Endothelial cell of umbilical vein (primary cell): Measurements from ENCODE around the gene EFNA5. TPM values are rescaled to one million over a fixed set of nuclear protein-coding genes. Genes with fewer than 3 reads are reported as not detected.

Experiments
- BruUV-seq: library from RNA; stranded (reverse); fragments of 400-500 nt; replicated peaks from 2 replicates; lab custom pipeline; 2021; lab: Mats Ljungman, UMichigan
- CTCF ChIA-PET: fragments of 300-600, 350-600 bp; sonication (Branson Sonifier 250); formaldehyde crosslinking; loops from one replicate; lab custom pipeline; 2021; ENCODE audit warnings: antibody characterized with exemption, inconsistent platforms; lab: Charles Lee
- POLR2A ChIA-PET: fragments of 300-600, 350-600 bp; sonication (Branson Sonifier 250); formaldehyde crosslinking; loops from one replicate; lab custom pipeline; 2021; ENCODE audit warnings: antibody characterized with exemption, inconsistent platforms; lab: Charles Lee
- DNase-seq: peaks from one replicate; pipeline ENCODE4 v3.0.0-alpha.2; 2011; ENCODE audit warnings: low read depth, low spot score
- FAIRE-seq: peaks from 2 replicates; lab custom pipeline; 2011; peaks lifted over from hg19 to GRCh38; lab: Jason Lieb, UNC
- H2AFZ ChIP-seq: 2 replicates; pipeline ENCODE4 v1.6.0; 2012; ENCODE audit warnings: low read depth, low read length, control low read depth, inconsistent platforms
- H3K27ac ChIP-seq: 2 replicates; pipeline ENCODE4 v1.5.1; 2011; ENCODE audit warnings: low read depth, mild to moderate bottlenecking, control low read depth, low read length, moderate library complexity; ENCODE audit not compliant: insufficient read depth
- H3K27me3 ChIP-seq, 2 experiments: 2 replicates each; pipeline versions ENCODE4 v1.6.0 to v1.6.1; 2011; ENCODE audit warnings: low read length in 2 of 2, mixed read lengths in 1 of 2; ENCODE audit not compliant: control insufficient read depth in 2 of 2, insufficient read depth in 2 of 2
- H3K36me3 ChIP-seq, 2 experiments: 2 replicates in 1 of 2; 3 replicates in 1 of 2; pipeline ENCODE4 v1.5.1; 2011; ENCODE audit warnings: low read length in 2 of 2, mild to moderate bottlenecking in 1 of 2, moderate library complexity in 1 of 2; ENCODE audit not compliant: control insufficient read depth in 2 of 2, insufficient read depth in 2 of 2; ENCODE audit errors: extremely low read depth in 1 of 2
- H3K4me1 ChIP-seq: 3 replicates; pipeline ENCODE4 v1.5.1; 2011; ENCODE audit warnings: mild to moderate bottlenecking, low read length; ENCODE audit not compliant: control insufficient read depth, insufficient read depth; ENCODE audit errors: extremely low read depth
- H3K4me2 ChIP-seq: 2 replicates; pipeline ENCODE4 v1.6.1; 2011; ENCODE audit warnings: low read length, control low read depth, mixed read lengths; ENCODE audit not compliant: insufficient read depth
- H3K4me3 ChIP-seq, 3 experiments: fragments of 200-600 bp in 1 of 3; sonication (generic), shearing (Covaris generic) in 1 of 3; replicated peaks in 1 of 3; 2 replicates each; pipeline ENCODE4 v1.5.1; 2011 to 2016; ENCODE audit warnings: control low read depth in 3 of 3, low read length in 3 of 3, mild to moderate bottlenecking in 2 of 3, inconsistent platforms in 1 of 3, low read depth in 1 of 3, moderate library complexity in 1 of 3; ENCODE audit not compliant: insufficient read depth in 1 of 3
- H3K79me2 ChIP-seq: 2 replicates; pipeline ENCODE4 v1.6.0; 2012; ENCODE audit warnings: low read length, inconsistent platforms; ENCODE audit not compliant: control insufficient read depth, insufficient read depth
- H3K9ac ChIP-seq: replicated peaks from 2 replicates; pipeline ENCODE3; 2011; ENCODE audit warnings: low read length, control low read depth; ENCODE audit not compliant: insufficient read depth; ENCODE audit errors: extremely low read depth
- H3K9me1 ChIP-seq: replicated peaks from 3 replicates; pipeline ENCODE4 v1.6.0; 2011; ENCODE audit warnings: mild to moderate bottlenecking, low read length; ENCODE audit not compliant: control insufficient read depth, insufficient read depth; ENCODE audit errors: extremely low read depth
- H3K9me3 ChIP-seq: replicated peaks from 2 replicates; pipeline ENCODE4 v1.5.1; 2012; ENCODE audit warnings: low read length, inconsistent platforms; ENCODE audit not compliant: control insufficient read depth, insufficient read depth
- H4K20me1 ChIP-seq: replicated peaks from 2 replicates; pipeline ENCODE3; 2011; ENCODE audit warnings: mild to moderate bottlenecking, low read length; ENCODE audit not compliant: control insufficient read depth, insufficient read depth; ENCODE audit errors: extremely low read depth
- EZH2 ChIP-seq: IDR thresholded peaks from 2 replicates; pipeline ENCODE4 v1.6.1; 2012; ENCODE audit warnings: borderline replicate concordance, low read depth, mild to moderate bottlenecking, moderate library complexity, low read length, inconsistent platforms; ENCODE audit not compliant: severe bottlenecking
- FOS ChIP-seq: IDR thresholded peaks from 2 replicates; pipeline ENCODE4 v1.6.1; 2011; ENCODE audit warnings: mild to moderate bottlenecking, low read length, moderate library complexity, borderline replicate concordance; ENCODE audit not compliant: insufficient read depth
- GATA2 ChIP-seq: IDR thresholded peaks from 2 replicates; pipeline ENCODE4 v1.7.0; 2011; ENCODE audit warnings: low read depth, mild to moderate bottlenecking, moderate library complexity, mixed read lengths, low read length; ENCODE audit not compliant: insufficient read length, insufficient read depth
- JUN ChIP-seq: IDR thresholded peaks from 2 replicates; pipeline ENCODE4 v1.6.1; 2011; ENCODE audit warnings: borderline replicate concordance, low read depth; ENCODE audit not compliant: insufficient read length, insufficient read depth
- MYC ChIP-seq: IDR thresholded peaks from one replicate; pipeline ENCODE4 v1.6.1; 2011; ENCODE audit warnings: mild to moderate bottlenecking, low read depth, low read length
- POLR2A ChIP-seq: IDR thresholded peaks from 2 replicates; pipeline ENCODE4 v1.6.1; 2012; ENCODE audit warnings: low read depth, mild to moderate bottlenecking, control low read depth, low read length
- POLR2AphosphoS5 ChIP-seq: IDR thresholded peaks from 2 replicates; pipeline ENCODE4 v1.6.1; 2012; ENCODE audit warnings: low read depth, mild to moderate bottlenecking, control low read depth, low read length, moderate library complexity; ENCODE audit not compliant: insufficient read depth
- dilution Hi-C: fragments of 300-500 bp; cut with MboI; formaldehyde crosslinking; loops from one replicate; pipeline ENCODE4 v1.15.0; 2019; ENCODE audit warnings: low sequenced_read_pairs; ENCODE audit not compliant: extremely low pct_ligation_motif_present
- intact Hi-C: fragments of 100-400 bp; cut with micrococcal nuclease; formaldehyde crosslinking; loops from one replicate; pipeline ENCODE4 v1.10.0; 2022
- polyA plus RNA-seq, 4 experiments: library from polyadenylated mRNA; depleted of rRNA in 3 of 4; stranded (reverse) in 3 of 4; unstranded in 1 of 4; fragments of >200 nt; gene quantifications; 2 replicates each; pipeline versions ENCODE4 v1.2.1 to v1.2.3, GENCODE V29; 2011 to 2012; ENCODE audit warnings: missing spikeins in 1 of 4
- total RNA-seq: library from RNA; stranded (reverse); gene quantifications from 2 replicates; pipeline ENCODE4 v1.2.3, GENCODE V29; 2021
- TF ChIP-seq, protein P1 (sequence below): IDR thresholded peaks from 2 replicates; pipeline ENCODE4 v1.6.1; 2011; ENCODE audit not compliant: insufficient read depth, insufficient read length
- TF ChIP-seq, protein P2 (sequence below), 2 donors: IDR thresholded peaks; 1 replicate in 1 of 2; 2 replicates in 1 of 2; pipeline ENCODE4 v1.5.1; 2011; ENCODE audit warnings: low read length in 2 of 2, mild to moderate bottlenecking in 2 of 2, moderate library complexity in 2 of 2, control low read depth in 1 of 2, inconsistent platforms in 1 of 2, low read depth in 1 of 2; ENCODE audit not compliant: insufficient read depth in 1 of 2; ENCODE audit errors: extremely low read depth in 1 of 2

The EFNA5 gene
- total and polyA plus RNA-seq, 2 donors (not counting 3 experiments of a cell fraction or from before 2014, with no cell fraction given): 13.6 to 22.1 TPM

DNA sequence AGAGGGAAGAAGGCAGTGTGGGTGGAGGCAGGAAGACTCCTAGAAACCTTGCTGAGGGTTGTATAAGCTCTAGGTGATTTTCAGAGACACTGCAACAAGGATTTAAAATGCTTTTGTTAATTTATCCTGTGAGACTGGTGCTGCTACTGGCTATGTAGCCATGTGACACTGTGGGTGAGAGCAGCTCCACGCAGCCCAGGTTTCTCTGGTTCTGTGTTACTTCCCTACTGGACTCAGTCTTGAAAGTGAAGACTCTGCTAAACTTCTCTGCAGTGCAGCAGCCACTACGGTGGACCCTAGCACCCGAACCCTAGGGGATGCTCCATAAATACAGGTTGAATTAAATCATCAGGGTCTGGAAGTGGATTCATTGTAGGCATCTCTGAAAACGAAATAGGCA lies 25.8 kb upstream of the EFNA5 start:
- no peaks in the 10 kb centered on the region for H3K36me3 ChIP-seq
- DNase-seq (no peak), FAIRE-seq (no peak)
- no peak overlapping the region for H3K4me2 ChIP-seq
- no TSS peak for BruUV-seq
- H3K27ac ChIP-seq: no peak overlapping the region
- H3K9me3 ChIP-seq: no peaks in the 10 kb centered on the region
- no peak overlapping the region for H2AFZ ChIP-seq
- H4K20me1 ChIP-seq: no peaks in the 10 kb centered on the region
- no peak overlapping the region for H3K4me3 ChIP-seq
- H3K27me3 ChIP-seq: no peaks in the 10 kb centered on the region
- intact Hi-C loops: no loop called here
- no peaks in the 10 kb centered on the region for H3K79me2 ChIP-seq
- dilution Hi-C loops: no loop called here
- POLR2A ChIA-PET: no interaction called here
- TF ChIP-seq, protein P1, sequence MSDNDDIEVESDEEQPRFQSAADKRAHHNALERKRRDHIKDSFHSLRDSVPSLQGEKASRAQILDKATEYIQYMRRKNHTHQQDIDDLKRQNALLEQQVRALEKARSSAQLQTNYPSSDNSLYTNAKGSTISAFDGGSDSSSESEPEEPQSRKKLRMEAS: no peak
- TF ChIP-seq EZH2: no peak
- TF ChIP-seq JUN: no peak
- TF ChIP-seq, protein P2, sequence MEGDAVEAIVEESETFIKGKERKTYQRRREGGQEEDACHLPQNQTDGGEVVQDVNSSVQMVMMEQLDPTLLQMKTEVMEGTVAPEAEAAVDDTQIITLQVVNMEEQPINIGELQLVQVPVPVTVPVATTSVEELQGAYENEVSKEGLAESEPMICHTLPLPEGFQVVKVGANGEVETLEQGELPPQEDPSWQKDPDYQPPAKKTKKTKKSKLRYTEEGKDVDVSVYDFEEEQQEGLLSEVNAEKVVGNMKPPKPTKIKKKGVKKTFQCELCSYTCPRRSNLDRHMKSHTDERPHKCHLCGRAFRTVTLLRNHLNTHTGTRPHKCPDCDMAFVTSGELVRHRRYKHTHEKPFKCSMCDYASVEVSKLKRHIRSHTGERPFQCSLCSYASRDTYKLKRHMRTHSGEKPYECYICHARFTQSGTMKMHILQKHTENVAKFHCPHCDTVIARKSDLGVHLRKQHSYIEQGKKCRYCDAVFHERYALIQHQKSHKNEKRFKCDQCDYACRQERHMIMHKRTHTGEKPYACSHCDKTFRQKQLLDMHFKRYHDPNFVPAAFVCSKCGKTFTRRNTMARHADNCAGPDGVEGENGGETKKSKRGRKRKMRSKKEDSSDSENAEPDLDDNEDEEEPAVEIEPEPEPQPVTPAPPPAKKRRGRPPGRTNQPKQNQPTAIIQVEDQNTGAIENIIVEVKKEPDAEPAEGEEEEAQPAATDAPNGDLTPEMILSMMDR (IDR thresholded peaks at IDR 0.05; ENCODE audit: extremely low read depth in 1 of 2, insufficient read depth in 1 of 2, low read depth in 1 of 2, low read length in 2 of 2): no peak
- no peak for TF ChIP-seq MYC
- no peak for TF ChIP-seq POLR2A
- TF ChIP-seq FOS: no peak
- no peak for TF ChIP-seq POLR2AphosphoS5
- no peak for TF ChIP-seq GATA2
- no peaks in the 10 kb centered on the region for H3K9me1 ChIP-seq
- no peak overlapping the region for H3K9ac ChIP-seq
- no peaks in the 10 kb centered on the region for H3K4me1 ChIP-seq
- CTCF ChIA-PET: interaction anchor here (1.1 to 1.2 kb wide), 2 partner anchors 9 to 22 kb away, joined by 3 read pairs; no protein-coding TSS in a partner anchor
